ENCODE measurements around the gene RINL. TPM values are rescaled to one million over a fixed set of nuclear protein-coding genes. Genes with fewer than 3 reads are reported as not detected.

RINL gene
- polyA plus RNA-seq, 1 donor from 2014 or later, result 0.77 TPM

DNA sequence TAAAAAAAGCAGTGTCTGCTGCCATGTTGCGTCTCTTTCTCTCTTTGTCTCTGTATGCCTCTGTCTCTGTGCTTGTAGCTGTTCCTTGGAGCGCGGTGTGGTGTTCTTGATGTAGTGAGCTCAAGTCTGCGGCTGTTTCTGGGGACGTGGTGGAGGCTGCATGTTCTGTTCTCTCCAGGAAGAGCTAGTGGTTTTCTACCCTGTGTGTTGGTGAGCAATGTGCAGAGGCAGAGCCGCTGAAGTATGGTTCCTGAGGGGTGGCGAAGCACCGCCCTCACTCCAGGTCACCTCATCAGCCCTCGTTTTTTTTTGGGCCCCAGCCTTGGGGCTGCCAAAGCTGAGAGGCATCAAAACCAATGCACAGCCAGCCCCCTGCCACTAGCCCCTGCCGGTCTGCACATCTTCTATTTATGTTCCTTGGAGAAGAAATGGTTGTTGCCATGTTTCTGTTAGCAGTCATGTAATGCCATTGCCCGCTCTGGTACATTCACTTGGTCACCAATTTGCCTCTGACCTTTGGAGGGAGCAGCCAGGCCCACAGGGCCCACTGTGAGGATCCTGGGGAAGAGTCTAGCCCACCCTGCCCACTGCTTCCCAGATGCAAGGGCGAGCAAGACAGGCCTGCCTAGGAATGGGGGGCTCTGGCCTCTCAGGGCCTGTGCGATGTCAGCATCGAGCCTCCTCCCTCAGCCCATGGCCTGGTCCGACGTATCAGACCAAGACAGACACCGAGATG is 35.5 kb downstream of the RINL start:
- no peak overlapping the region for H3K27ac ChIP-seq (ENCODE audit: low read length)
- H3K9me2 ChIP-seq (ENCODE audit: insufficient read depth, low read length), result no peaks in the 10 kb centered on the region
- H3K9ac ChIP-seq (ENCODE audit: low read length), result no peak overlapping the region
- no peaks in the 10 kb centered on the region for H3K27me3 ChIP-seq (ENCODE audit: insufficient read depth, low read depth, low read length)
- no peaks in the 10 kb centered on the region for H3F3A ChIP-seq (ENCODE audit: insufficient read depth, low read length, poor library complexity, severe bottlenecking)
- H3K79me2 ChIP-seq (replicated peaks; ENCODE audit: insufficient read depth, low read length), result peaks cover 23% of the 10 kb centered on the region
- peaks cover 3% of the 10 kb centered on the region for H3K36me3 ChIP-seq (ENCODE audit: insufficient read depth, low read length)
- TF ChIP-seq TAF1 (IDR thresholded peaks at IDR 0.05; ENCODE audit: low read depth), result no peak
- TF ChIP-seq MXI1 (conservative IDR thresholded peaks at IDR 0.05; ENCODE audit: poor library complexity, severe bottlenecking), result no peak
- no peak for TF ChIP-seq EP300 (conservative IDR thresholded peaks at IDR 0.05; ENCODE audit: poor library complexity, severe bottlenecking)
- no peak for TF ChIP-seq POLR2AphosphoS5 (IDR thresholded peaks at IDR 0.05)
- no peak for TF ChIP-seq RAD21 (conservative IDR thresholded peaks at IDR 0.05)
- no peak for TF ChIP-seq EZH2 (IDR thresholded peaks at IDR 0.05; ENCODE audit: borderline replicate concordance, insufficient read depth, low read length, poor library complexity, severe bottlenecking)
- TF ChIP-seq, protein P1, sequence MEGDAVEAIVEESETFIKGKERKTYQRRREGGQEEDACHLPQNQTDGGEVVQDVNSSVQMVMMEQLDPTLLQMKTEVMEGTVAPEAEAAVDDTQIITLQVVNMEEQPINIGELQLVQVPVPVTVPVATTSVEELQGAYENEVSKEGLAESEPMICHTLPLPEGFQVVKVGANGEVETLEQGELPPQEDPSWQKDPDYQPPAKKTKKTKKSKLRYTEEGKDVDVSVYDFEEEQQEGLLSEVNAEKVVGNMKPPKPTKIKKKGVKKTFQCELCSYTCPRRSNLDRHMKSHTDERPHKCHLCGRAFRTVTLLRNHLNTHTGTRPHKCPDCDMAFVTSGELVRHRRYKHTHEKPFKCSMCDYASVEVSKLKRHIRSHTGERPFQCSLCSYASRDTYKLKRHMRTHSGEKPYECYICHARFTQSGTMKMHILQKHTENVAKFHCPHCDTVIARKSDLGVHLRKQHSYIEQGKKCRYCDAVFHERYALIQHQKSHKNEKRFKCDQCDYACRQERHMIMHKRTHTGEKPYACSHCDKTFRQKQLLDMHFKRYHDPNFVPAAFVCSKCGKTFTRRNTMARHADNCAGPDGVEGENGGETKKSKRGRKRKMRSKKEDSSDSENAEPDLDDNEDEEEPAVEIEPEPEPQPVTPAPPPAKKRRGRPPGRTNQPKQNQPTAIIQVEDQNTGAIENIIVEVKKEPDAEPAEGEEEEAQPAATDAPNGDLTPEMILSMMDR (IDR thresholded peaks at IDR 0.05; ENCODE audit: poor library complexity, severe bottlenecking), result no peak
- no peak for TF ChIP-seq SMC3 (conservative IDR thresholded peaks at IDR 0.05; ENCODE audit: poor library complexity)
- TF ChIP-seq, protein P2, sequence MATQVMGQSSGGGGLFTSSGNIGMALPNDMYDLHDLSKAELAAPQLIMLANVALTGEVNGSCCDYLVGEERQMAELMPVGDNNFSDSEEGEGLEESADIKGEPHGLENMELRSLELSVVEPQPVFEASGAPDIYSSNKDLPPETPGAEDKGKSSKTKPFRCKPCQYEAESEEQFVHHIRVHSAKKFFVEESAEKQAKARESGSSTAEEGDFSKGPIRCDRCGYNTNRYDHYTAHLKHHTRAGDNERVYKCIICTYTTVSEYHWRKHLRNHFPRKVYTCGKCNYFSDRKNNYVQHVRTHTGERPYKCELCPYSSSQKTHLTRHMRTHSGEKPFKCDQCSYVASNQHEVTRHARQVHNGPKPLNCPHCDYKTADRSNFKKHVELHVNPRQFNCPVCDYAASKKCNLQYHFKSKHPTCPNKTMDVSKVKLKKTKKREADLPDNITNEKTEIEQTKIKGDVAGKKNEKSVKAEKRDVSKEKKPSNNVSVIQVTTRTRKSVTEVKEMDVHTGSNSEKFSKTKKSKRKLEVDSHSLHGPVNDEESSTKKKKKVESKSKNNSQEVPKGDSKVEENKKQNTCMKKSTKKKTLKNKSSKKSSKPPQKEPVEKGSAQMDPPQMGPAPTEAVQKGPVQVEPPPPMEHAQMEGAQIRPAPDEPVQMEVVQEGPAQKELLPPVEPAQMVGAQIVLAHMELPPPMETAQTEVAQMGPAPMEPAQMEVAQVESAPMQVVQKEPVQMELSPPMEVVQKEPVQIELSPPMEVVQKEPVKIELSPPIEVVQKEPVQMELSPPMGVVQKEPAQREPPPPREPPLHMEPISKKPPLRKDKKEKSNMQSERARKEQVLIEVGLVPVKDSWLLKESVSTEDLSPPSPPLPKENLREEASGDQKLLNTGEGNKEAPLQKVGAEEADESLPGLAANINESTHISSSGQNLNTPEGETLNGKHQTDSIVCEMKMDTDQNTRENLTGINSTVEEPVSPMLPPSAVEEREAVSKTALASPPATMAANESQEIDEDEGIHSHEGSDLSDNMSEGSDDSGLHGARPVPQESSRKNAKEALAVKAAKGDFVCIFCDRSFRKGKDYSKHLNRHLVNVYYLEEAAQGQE (IDR thresholded peaks at IDR 0.05; ENCODE audit: borderline replicate concordance), result no peak
- no peak overlapping the region for H3K4me2 ChIP-seq (ENCODE audit: low read length)
- H4K20me1 ChIP-seq (ENCODE audit: insufficient read depth), result peaks cover 15% of the 10 kb centered on the region
- no peaks in the 10 kb centered on the region for H3K9me3 ChIP-seq (ENCODE audit: low read length)
- no peak overlapping the region for H2AFZ ChIP-seq (ENCODE audit: low read depth, low read length)
- no peak overlapping the region for H3K4me3 ChIP-seq (ENCODE audit: low read length)

DNA sequence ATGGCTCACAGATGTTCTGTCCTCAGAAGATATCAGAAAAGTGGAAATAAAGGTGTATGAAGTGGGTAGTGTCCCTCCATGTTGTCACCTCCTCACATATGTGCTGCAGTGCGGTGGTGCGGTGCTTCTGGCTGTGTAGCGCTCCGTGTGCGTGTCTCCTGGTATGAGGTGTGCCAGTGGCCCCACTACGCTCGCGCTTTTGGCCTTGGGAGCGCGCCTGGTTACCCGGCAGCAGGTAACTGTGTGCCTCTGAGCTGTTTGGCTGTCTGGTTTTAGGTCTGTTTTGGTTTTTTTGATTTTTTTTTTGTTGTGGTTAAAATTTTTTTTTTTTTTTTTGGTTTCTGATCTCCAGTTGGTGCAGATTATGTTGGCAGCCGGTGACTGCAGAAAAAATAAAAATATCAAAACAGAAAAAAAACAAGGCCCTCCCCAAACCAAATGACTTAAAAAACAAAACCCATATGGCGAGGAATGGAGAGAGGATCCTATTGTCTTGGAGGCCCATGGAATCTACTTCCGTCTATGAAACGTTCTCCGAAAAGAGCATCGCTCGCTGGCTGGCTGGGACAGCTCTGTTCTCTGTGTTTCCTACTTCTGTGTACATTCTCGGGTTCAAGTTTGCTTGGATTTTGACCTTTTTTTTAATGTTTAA is 36.2 kb downstream of the RINL start:
- H3K9me2 ChIP-seq (ENCODE audit: insufficient read depth, low read length), result no peaks in the 10 kb centered on the region
- H3K9me3 ChIP-seq (ENCODE audit: low read length), result no peaks in the 10 kb centered on the region
- peaks cover 16% of the 10 kb centered on the region for H3K79me2 ChIP-seq (replicated peaks; ENCODE audit: insufficient read depth, low read length)
- H4K20me1 ChIP-seq (ENCODE audit: insufficient read depth), result peaks cover 9% of the 10 kb centered on the region
- no peak overlapping the region for H3K9ac ChIP-seq (ENCODE audit: low read length)
- no peak overlapping the region for H3K4me2 ChIP-seq (ENCODE audit: low read length)
- peaks cover 3% of the 10 kb centered on the region for H3K36me3 ChIP-seq (ENCODE audit: insufficient read depth, low read length)
- H3K27me3 ChIP-seq (ENCODE audit: insufficient read depth, low read depth, low read length), result no peaks in the 10 kb centered on the region
- no peak overlapping the region for H2AFZ ChIP-seq (ENCODE audit: low read depth, low read length)
- H3F3A ChIP-seq (ENCODE audit: insufficient read depth, low read length, poor library complexity, severe bottlenecking), result no peaks in the 10 kb centered on the region
- TF ChIP-seq SMC3 (conservative IDR thresholded peaks at IDR 0.05; ENCODE audit: poor library complexity) (no peak), POLR2AphosphoS5 (IDR thresholded peaks at IDR 0.05) (no peak), EZH2 (IDR thresholded peaks at IDR 0.05; ENCODE audit: borderline replicate concordance, insufficient read depth, low read length, poor library complexity, severe bottlenecking) (no peak), RAD21 (conservative IDR thresholded peaks at IDR 0.05) (no peak)
- TF ChIP-seq, protein P1 (IDR thresholded peaks at IDR 0.05; ENCODE audit: poor library complexity, severe bottlenecking), result no peak
- TF ChIP-seq, protein P2 (IDR thresholded peaks at IDR 0.05; ENCODE audit: borderline replicate concordance), result no peak
- H3K4me3 ChIP-seq (ENCODE audit: low read length), result no peak overlapping the region
- no peak overlapping the region for H3K27ac ChIP-seq (ENCODE audit: low read length)

Data from neural cell (in vitro differentiated cells).